ENCODE data around the gene LRRC25. TPM values are rescaled to one million over a fixed set of nuclear protein-coding genes. Genes with fewer than 3 reads are reported as not detected.
A peak's percentile ranks its signal among the peaks of the same experiment; 100 is the strongest.
"Not testable (repeated sequence)": the region's sequence is repeated elsewhere in the genome, so short reads cannot be mapped to it uniquely, and the experiment has no call there.

LRRC25 gene
- polyA plus RNA-seq, 4 donors: 1.0 to 1.3 (median 1.2) TPM

DNA sequence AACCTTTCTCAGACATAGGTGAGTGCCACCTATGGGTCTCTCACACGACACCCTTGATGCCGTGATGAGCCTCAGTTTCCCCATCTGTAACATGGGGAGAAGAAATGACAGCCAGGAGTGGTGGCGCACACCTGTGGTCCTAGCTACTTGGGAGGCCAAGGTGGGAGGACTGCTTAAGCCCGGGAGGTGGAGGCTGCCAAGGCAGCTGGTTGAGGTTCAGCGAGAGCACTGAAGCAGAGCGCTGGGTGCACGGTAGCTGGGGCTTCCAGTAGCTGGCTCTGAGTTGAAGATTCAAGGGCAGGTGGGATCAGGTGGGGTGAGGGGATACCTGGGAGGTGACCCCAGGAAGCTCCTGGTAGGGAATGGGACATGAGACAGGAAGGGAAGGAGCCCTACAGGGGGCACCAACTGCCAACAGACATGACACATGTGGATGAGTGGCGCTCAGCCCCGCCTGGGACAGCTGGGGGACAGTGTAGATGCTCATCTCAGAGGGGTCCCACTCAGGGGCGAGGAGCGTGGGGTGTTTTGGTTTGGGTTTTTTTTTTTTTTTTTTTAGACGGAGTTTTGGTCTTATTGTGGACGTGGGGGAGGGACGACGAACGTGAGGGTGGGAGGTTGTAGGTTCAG, 15.3 kb upstream of the LRRC25 start:
- no peak for DNase-seq (ENCODE audit: low read depth in 4 of 4, low spot score in 3 of 4)

GRCh38 chr19:18408053-18408476, 10.6 kb upstream of the LRRC25 start:
- no peak for DNase-seq (ENCODE audit: low read depth in 4 of 4, low spot score in 3 of 4)

- no peak for DNase-seq (ENCODE audit: low read depth in 4 of 4, low spot score in 3 of 4)
Observed at GRCh38 chr19:18406749-18407148, 9.3 kb upstream of the LRRC25 start.

- not testable (repeated sequence) for DNase-seq (ENCODE audit: low read depth in 4 of 4, low spot score in 3 of 4)
Observed at GRCh38 chr19:18405754-18406153, 8.3 kb upstream of the LRRC25 start.

- DNase-seq (ENCODE audit: low read depth in 4 of 4, low spot score in 3 of 4): not testable (repeated sequence)
Observed at GRCh38 chr19:18402455-18403248, 5.2 kb upstream of the LRRC25 start.

GRCh38 chr19:18401580-18402112, 4.2 kb upstream of the LRRC25 start:
- DNase-seq (ENCODE audit: low read depth in 4 of 4, low spot score in 3 of 4): no peak

GRCh38 chr19:18399008-18399407, 1.6 kb upstream of the LRRC25 start:
- DNase-seq (ENCODE audit: low read depth in 4 of 4, low spot score in 3 of 4): no peak

DNA sequence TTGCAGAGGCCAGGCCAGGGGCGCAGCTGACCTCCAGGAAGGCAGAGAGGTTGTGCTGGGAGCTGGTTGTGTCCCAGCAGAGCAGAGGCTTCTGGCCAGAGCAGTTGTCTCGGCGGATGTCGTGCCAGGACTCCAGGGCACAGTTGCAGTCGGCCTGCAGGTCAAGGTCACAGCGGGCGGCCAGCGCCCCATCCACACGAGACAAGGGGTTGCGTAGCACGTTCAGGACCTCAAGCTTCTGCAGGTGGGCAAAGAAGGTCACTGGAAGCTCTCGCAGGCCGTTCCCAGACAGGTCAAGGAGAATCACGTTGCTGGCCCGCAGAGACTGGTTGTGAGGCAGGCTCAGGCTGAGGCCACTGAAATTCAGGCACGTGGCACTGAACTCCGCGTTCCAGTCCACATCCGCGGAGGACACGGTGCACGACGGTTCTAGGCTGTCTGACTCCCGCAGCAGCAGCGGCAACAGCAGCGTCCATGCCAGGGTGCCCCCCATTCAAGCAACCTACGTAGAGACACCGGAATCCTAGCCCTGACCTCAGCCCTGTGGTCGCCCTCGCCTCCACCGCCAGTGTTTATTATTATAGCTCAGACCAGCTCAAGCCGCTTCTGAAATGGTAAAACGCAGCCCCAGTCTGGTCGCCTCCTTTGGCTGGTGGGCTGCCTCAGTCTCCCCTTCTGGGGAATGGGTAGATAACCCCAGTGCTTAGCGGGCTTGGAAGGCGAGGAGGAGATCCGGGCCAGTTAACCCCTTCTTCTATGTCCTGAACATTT, 766 bp downstream of the LRRC25 start:
- DNase-seq (ENCODE audit: low read depth in 4 of 4, low spot score in 3 of 4): no peak

DNA sequence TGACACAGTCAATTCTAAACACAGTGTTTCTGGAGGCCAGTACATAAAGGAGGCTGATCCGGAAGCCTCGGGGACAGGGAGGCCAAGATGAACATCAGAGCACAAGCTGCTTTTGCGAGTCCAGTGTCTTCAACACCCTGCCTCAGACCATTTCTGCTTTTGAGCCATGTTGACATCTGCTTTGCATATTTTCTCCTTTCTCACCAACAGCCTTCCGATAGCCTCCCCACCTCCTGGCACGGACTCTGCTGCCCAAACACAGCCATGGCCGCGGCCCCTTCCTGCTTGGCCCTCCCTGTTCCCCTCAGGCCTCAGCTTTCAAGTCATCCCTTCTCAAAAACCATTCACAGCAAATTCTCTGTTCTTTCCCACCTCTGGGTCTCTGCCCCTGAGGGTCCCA, 3.6 kb downstream of the LRRC25 start:
- DNase-seq (ENCODE audit: low read depth in 4 of 4, low spot score in 3 of 4): no peak

- no peak for DNase-seq (ENCODE audit: low read depth in 4 of 4, low spot score in 3 of 4)
Observed at GRCh38 chr19:18392926-18393325, 4.5 kb downstream of the LRRC25 start.

DNA sequence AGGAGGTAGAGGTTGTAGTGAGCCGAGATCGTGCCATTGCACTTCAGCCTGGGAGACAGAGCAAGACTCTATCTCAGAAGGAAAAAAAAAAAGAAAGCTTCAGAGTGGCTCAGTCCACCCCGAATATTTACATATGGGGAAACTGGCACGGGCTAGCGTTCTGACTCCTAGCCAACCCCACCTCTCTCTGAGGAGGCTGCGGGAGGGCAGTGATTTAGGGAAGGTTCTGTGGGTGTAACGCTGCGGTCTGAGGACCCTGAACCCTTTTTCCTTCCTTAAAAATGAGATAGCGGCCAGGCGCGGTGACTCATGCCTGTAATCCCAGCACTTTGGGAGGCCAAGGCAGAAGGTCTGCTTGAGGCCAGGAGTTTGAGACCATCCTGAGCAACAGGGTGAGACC, 5.0 kb downstream of the LRRC25 start:
- DNase-seq (ENCODE audit: low read depth in 4 of 4, low spot score in 3 of 4): no peak

DNA sequence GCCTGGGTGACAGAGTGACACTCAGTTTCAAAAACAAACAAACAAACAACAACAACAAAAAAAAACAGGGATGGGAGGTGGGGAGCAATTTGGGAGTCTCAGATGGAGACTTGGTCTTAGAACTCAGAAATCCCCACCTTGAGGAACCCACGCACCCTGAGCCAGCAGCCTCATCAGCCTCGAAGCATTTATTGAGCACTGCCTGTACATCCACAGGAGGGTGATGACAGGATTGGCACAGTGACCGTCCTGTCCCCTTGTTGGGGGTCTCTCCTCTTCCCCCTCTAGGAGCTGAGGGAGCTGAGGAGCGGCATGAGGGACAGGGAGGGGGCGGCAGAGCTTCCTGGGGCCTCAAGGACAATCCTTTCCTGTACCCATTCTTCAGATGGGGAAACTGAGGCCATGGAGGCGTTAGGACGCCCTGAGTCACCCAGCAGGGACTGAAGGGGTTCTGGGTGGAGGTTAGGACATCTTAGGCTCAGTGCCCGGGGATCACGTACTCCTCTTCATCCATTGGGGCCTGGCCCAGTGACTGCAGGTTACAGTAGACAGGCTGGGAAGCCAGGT, 5.8 kb downstream of the LRRC25 start:
- DNase-seq (ENCODE audit: low read depth in 4 of 4, low spot score in 3 of 4): no peak

DNA sequence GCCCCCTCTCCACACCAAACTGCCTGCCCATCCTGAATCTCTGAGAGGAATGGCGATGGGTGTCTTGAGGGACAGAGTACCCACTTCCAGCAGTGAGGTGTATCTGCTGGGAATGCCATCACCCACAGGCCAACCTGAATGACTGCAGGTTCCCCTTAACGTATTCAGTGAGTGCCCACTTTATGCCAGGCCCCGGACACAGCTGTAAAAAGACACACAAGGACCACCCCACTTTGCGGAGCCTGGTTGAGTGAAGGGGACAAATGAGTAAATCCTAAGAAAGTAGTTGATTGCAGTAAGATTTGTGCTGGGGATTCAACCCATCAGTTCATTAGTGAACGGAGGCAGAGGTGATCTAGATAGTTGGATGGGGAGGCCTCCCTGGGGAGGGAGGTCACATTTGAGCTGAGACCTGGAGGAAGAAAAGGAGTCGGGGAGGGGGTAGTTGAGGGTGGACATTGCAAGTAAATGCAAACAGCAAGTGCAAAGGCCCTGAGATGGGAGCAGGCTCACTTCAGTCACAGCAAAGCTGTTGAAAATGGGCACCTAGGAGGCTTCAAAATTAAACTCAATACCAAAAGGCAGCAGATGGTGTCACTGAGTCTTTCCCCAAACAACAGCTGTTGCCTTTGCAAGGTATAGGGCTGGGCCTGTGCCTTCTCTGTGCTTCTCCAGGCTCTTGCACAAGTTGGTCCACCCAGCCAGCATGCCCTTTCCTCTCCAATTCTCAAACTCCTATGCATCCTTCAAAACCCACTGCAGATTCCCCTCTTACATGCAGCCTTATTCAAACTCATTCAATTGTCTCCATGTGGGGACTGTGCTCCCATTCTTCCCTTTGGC, 7.1 kb downstream of the LRRC25 start:
- DNase-seq (ENCODE audit: low read depth in 4 of 4, low spot score in 3 of 4): no peak

DNA sequence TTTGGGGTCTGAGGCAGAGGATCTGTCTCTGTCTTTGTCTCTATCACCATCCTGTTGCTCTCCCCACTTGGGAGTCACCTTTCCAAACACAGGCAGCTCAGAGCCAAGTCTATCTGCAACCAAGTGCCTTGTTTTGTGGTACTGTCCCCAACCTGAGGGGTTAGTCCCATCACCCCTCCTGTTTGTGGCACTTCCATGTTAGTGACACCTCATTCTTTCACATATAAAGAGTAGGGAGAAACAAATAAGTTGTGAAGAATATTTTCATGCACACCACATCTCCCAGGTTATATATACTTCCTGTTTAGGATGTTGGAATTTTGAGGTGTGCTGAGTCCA, 7.7 kb downstream of the LRRC25 start:
- no peak for DNase-seq (ENCODE audit: low read depth in 4 of 4, low spot score in 3 of 4)

DNA sequence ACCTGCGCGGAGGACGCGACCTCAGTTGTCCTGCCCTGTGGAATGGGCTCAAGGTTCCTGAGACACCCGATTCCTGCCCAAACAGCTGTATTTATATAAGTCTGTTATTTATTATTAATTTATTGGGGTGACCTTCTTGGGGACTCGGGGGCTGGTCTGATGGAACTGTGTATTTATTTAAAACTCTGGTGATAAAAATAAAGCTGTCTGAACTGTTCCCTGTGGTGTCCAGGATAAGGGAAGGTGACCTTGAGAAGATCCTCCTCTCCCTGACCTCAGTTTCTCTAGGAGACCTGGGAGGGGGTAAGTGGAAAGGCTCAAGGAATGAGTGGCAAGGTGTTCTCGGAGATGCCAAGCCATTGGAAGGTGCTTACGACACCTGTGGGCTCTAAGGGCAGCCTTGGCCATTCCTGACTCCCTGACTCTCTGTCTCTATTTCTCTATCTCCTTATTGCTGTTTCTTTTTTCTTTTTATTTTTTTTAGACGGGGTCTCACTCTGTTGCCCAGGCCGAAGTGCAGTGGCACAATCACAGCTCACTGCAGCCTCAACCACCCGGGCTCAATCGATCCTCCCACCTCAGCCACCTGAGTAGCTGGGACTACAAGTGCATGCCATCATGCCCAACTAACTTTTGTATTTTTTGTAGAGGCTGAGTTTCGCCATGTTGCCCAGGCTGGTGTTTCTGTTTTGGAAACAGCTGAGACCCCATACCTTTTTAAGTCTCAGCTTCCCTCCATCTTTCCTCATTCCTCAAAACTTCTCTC, 8.3 kb downstream of the LRRC25 start:
- DNase-seq (ENCODE audit: low read depth in 4 of 4, low spot score in 3 of 4): no peak

DNA sequence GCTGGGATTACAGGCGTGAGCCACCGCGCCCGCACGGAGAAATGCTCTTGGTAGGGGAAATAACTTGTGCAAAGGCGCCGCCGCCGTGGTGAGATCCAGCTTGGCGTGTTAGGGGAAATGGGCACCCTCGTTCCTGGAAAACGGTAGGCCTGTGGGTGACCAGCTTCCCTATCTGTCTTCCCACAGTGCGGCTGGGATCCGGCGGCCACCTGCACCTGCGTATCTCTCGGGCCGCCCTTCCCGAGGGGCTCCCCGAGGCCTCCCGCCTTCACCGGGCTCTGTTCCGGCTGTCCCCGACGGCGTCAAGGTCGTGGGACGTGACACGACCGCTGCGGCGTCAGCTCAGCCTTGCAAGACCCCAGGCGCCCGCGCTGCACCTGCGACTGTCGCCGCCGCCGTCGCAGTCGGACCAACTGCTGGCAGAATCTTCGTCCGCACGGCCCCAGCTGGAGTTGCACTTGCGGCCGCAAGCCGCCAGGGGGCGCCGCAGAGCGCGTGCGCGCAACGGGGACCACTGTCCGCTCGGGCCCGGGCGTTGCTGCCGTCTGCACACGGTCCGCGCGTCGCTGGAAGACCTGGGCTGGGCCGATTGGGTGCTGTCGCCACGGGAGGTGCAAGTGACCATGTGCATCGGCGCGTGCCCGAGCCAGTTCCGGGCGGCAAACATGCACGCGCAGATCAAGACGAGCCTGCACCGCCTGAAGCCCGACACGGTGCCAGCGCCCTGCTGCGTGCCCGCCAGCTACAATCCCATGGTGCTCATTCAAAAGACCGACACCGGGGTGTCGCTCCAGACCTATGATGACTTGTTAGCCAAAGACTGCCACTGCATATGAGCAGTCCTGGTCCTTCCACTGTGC, 9.1 kb downstream of the LRRC25 start:
- DNase-seq (ENCODE audit: low read depth in 4 of 4, low spot score in 3 of 4): peak; percentile 68 to 85 (median 75)

DNA sequence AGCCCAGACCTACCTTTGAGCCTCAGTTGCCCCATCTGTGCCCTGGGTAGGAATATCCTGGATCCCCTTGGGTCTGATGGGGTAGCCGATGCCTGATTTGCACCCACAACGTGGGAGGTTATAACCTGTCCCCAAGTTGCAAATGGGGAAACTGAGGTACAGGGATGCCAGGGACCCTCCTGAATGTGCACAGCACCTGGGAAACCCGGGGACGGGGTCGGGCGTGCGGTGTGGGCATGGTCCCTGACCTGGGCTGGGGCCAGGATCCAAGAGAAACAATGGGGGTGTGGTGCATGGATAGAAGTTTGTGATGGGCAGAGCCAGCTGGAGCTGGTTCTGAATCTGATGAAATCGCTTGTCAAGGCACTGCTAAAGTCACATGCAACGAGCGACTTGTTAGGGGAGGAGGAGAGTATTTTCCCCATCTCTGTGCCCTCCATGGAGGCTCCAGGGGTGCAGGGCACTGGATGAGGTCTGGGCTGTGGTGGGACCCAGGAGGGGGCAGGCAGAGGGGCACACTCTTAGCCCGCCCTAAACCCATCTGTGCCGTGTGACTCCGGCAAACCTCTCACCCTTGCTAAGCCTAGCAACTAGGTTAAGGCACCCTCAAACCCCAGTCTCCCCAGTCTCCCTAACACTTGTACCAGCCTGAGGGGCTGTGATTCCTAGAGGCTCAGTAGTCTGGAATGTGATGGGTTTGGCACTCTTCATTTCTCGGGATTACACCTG, 10.7 kb downstream of the LRRC25 start:
- DNase-seq (ENCODE audit: low read depth in 4 of 4, low spot score in 3 of 4): no peak
